Limb (tissue), 2 donors: Measurements from ENCODE around the gene AP1S2.

Experiments
- DNase-seq, 2 donors: peaks; one replicate each; pipeline ENCODE4 v3.0.0-alpha.2; 2016; ENCODE audit errors: extremely low spot score in 2 of 2

AP1S2 gene

DNA sequence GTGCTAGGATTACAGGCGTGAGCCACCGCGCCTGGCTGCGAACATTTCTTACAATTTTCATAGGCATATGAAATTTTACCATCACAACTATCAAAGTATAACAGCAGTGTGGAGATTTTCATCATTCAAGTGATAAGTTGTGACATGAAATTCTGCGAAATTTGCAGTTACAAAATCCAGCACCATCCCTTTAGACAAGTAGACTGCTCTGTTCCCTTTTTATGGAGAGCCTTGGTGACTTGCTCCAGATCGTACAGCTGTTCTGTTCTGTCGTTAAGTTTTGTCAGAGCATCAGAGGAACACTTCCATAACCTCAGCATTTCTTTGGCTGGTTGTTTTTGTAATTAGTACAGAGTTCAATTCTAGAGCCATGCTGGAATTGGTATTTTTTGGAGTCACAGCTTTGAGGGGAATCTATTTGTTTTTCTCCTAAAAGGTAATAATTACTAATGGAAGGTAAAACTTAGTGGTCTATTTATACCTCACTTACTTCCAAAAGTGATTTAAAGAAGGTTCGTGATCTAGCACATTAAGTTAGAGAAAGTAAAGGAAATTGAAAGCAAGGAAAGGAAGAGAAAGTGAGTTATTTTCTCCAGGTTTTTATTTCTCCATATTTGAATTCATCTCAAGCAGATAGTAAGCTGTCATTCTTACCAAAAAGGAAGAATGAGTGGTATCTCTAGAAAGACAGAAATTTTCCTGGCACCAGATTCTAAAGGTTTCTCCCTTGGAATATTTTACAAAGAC lies 42.2 kb downstream of the AP1S2 start:
- no peak for DNase-seq

DNA sequence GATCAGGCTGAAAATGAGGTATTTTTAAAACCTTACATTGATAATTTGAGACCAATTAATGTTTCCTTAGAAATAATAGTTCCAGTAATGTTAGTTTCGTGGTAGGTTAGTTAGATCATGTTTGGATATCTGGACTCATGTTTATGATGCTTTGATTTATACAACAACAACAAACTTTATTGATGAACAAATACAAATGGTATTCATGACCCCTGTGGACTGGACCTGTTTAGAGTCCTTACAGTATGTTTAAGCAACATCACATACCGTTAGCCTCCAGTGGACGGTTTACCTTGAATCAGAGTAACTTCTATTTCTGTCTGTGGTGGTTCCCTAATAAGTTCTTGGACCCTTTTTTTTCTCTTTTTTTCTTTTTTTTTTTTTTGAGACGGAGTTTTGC lies 46.4 kb downstream of the AP1S2 start:
- no peak for DNase-seq

DNA sequence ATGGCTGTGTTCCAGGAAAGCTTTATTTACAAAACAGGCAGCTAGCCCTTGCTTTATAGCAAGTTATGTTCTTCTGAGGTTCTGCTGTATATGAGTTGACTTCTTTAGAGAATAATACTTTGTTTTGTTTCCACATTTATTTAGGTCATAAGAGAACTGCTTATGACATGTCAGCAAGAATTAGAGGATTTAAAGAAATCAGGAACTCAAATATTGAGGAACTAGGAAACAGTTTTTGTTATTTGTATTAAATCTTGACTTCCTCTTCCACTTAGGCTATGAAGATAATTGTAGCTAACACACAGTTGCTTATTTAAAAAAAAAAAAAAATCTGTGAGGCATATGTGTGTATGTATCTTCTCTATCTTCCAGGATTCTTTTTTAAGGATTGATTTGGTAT lies 50.0 kb downstream of the AP1S2 start:
- DNase-seq: no peak

DNA sequence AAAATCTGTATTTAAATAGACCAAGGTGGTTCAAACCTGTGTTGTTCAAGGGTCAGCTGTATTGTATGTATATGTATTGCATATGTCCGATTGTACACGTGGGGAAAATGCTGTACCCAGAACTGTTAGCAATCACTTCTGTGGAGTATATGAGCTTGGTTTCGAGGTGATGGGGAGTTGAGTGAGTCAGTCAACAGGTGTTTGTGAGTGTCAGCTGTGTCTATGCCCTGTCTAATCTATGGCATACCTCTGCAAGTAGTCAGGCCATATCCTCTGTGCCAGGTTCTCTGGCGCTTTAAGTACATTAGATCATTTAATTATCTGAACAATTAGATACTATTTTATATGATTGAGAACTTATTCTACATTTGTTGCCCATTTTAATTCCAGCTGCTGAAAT lies 56.9 kb downstream of the AP1S2 start:
- no peak for DNase-seq

DNA sequence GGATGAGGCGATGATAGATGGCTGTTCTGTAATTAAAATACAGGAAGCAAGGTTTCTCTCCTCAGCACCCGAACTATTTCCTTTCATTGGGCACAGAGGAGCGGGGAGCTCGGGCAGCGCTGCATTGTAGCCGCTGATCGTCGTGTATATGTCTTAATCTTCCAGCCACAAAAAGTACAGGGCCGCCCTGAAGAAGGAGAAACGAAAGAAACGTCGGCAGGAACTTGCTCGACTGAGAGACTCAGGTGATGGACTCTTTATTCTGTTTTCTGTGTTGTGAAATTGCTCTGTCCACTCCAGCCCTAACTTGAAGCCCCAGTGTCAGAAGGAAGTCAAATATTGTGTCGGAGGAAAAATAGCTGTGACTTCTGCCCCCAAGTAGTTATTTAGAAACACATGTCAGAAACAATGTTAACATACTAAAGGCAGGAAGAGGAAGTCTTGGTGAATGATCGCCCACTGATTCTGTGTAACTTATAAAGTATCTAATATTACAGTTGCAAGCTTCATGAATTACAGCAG lies 63.8 kb downstream of the AP1S2 start:
- DNase-seq: no peak

DNA sequence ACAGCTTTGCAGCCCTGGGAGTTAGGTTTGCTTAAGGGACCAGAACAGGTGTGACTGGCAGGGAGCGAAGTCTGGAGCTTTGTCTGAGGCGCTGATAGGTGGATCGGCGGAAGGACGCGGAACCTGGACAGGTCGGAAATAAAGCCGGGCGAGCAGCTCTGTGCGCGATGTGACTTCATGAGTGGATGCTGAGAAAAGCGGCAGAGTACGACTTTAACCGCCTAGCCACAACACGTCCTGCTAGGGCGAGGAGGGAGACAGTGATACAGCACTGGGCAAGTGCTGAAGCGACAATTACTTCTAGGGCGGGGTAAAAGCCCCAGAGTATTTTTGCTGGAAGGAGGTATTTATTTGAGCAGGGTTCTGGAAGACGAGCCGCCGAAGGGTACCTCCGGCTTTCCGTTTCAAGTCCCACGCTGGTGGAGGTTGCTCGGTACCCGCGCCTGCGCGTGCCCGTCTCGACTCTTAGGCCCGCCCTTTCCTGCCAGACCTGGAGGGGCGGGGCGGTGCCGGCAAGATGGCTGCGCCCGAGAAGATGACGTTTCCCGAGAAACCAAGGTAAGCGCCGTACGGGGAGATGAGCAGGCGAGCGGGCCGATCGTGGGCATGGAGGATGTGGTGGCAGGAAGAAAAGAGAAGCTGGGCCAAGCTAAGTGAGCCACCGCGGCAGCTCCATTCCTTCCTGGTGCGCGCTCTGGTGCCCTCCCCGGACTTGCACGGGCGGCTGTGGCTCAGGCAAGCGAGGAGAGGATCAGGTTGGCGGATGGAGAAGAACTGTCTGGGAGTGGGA lies 64.4 kb downstream of the AP1S2 start, which contains the start of gene ZRSR2:
Gene ZRSR2 (plus strand): TSS at position 506 of the 790 bp plus-strand sequence. CDS start 12 bp downstream, at position 518.
- peak; percentile 75 to 83 for DNase-seq

DNA sequence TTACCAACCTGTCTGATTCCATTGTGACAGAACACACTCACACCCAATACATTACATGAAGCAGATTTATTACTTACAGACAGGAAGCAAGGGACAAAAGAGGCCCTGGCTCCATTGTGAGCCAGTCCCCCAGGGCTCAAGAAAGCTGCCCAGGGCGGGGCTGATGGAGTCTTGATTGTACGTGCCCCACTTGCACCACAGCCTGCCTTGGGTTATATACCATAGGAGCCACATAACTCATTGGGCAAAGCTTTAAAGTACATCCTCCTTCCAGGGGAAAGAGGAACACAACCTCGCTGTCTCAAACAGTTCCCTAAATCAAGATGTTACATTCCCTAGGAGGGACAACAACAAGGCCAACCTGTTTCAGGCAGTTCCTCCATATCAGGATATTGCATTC lies 67.7 kb downstream of the AP1S2 start:
- no peak for DNase-seq

DNA sequence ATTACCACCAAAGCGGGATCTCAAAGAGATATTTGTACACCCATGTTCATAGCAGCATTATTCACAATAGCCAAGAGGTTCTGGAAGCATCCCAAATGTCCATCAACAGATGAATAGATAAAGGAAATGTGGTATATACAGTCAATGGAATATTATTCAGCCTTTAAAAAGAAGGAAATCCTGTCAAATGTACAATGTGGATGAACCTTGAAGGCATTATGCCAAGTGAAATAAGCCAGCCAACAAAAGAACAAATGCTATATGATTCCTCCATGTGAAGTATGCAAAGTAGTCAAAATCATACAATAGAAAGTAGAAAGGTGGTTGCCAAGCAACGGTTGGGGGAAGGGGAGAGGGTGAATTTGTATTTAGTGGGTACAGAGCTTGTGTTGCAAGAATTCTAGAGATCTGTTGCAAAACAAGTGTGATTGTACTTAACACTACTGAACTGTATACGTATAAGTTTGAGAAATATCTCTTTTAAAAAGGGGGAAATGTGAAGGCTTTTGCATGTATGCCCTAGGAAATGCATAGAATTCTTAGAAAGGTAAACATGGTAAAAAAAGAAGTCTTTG lies 69.3 kb downstream of the AP1S2 start:
- no peak for DNase-seq

DNA sequence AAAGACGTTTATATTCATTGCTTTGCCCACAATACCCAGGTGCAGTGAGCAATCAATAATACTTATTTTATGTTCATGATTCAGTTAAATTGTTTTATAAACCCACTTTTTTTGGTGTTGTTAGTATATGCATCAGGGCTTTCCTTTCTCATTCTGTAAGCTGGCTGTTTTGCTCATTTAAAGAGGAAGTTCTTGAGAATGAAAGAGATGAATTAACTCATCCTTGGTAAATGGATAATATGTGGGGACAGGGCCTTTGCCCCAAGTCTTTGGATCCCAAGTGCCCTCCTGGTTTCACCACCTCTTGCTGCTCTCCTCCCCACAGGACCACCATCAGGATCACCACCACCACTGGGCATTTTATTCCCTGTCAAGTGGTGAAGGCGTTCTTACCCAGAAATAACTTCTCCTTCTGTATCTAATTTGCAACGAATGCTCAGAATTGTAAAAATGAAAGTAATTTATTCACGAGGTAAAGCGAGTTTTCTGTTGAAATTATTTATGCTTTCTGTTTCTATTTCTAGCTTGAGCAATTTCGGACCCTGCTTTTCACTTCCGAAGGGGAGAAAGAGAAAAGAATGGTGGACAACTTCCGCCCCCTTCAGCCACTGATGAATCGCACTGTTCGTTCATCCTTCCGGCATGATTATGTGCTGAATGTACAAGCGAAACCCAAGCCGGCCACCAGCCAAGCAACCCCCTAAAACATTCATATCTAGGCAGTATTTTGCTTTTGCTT lies 72.5 kb downstream of the AP1S2 start:
- no peak for DNase-seq
